Measurements from ENCODE around the gene RIMS4.

DNA sequence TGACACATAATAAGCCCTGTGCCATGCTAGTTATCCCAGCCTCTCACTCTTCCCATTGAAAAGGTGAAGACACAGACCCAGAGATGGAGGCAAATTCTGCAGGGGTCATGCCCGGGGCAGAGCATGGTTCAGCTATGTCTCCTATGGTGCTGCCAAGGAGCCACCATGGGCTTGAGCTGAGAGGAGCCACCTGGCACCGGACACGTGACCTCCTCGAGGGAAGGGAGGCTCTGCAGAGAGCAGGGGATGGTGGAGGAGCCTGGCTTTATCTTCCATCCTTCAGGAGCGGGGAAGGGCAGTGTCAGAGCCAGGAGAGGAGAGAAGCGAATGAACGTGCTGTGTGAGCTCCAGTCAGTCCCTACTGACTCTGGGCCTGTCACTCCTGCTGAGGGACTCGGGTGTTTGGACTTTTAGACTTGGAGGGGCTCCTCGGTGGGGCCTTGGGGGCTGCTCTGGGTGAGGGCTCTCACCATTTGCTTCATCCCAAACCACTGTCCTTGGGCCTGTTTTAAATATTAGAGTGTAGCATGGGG, 106.3 kb downstream of the RIMS4 start:
- TF ChIP-seq GATA3 (IDR thresholded peaks at IDR 0.05; ENCODE audit: low read depth, low read length) (no peak), GATA2 (IDR thresholded peaks at IDR 0.05; ENCODE audit: low read depth, low read length) (no peak)

All from SH-SY5Y (cell line).